Measurements from ENCODE around the gene ZNF396. TPM values are rescaled to one million over a fixed set of nuclear protein-coding genes. Genes with fewer than 3 reads are reported as not detected.

The ZNF396 gene
- total and polyA plus RNA-seq, 2 experiments from 2014 or later = 2.0 to 3.4 TPM

- 84% methylated on average over 14 of the region's 14 CpGs for WGBS (ENCODE audit: low lambda C conversion rate, missing lambda C conversion rate)
- peaks cover 3% of the 10 kb centered on the region for H3K9me3 ChIP-seq (ENCODE audit: low read depth)
- TF ChIP-seq EZH2 (IDR thresholded peaks at IDR 0.05; ENCODE audit: borderline replicate concordance) (no peak), CTCF (IDR thresholded peaks at IDR 0.05; ENCODE audit: poor library complexity) (no peak), EZH2phosphoT487 (IDR thresholded peaks at IDR 0.05; ENCODE audit: low read depth, severe bottlenecking, unreplicated experiment) (no peak)
- peaks cover 13% of the 10 kb centered on the region for H3K27me3 ChIP-seq
- no peak for DNase-seq (ENCODE audit: low spot score)
- H3K36me3 ChIP-seq (replicated peaks; ENCODE audit: insufficient read depth, low read depth) = no peaks in the 10 kb centered on the region
- H3K27ac ChIP-seq = no peak overlapping the region
- no peak overlapping the region for H3K4me2 ChIP-seq
- H3K79me2 ChIP-seq = no peaks in the 10 kb centered on the region
- H3K9me2 ChIP-seq (replicated peaks; ENCODE audit: insufficient read depth) = no peaks in the 10 kb centered on the region
- no peaks in the 10 kb centered on the region for H3K4me1 ChIP-seq (ENCODE audit: insufficient read depth)
- no peaks in the 10 kb centered on the region for H4K20me1 ChIP-seq (ENCODE audit: insufficient read depth, poor library complexity, severe bottlenecking)
- no peak overlapping the region for H2AFZ ChIP-seq
- H3K4me3 ChIP-seq = no peak overlapping the region
Measured at GRCh38 chr18:35377875-35378573, 887 bp upstream of the ZNF396 start.

- TF ChIP-seq EZH2 (IDR thresholded peaks at IDR 0.05; ENCODE audit: borderline replicate concordance) (no peak), EZH2phosphoT487 (IDR thresholded peaks at IDR 0.05; ENCODE audit: low read depth, severe bottlenecking, unreplicated experiment) (no peak), CTCF (IDR thresholded peaks at IDR 0.05; ENCODE audit: poor library complexity) (no peak)
- Histone ChIP-seq H3K27ac (no peak overlapping the region), H3K4me1 (ENCODE audit: insufficient read depth) (no peaks in the 10 kb centered on the region), H3K27me3 (peaks cover 13% of the 10 kb centered on the region), H3K9me3 (ENCODE audit: low read depth) (no peaks in the 10 kb centered on the region), H3K4me3 (peak overlapping the region; percentile 74), H3K4me2 (peak overlapping the region; percentile 96), H3K9me2 (replicated peaks; ENCODE audit: insufficient read depth) (no peaks in the 10 kb centered on the region), H3K36me3 (replicated peaks; ENCODE audit: insufficient read depth, low read depth) (no peaks in the 10 kb centered on the region), H2AFZ (peak overlapping the region; percentile 94), H3K79me2 (no peaks in the 10 kb centered on the region), H4K20me1 (ENCODE audit: insufficient read depth, poor library complexity, severe bottlenecking) (no peaks in the 10 kb centered on the region)
- DNase-seq (ENCODE audit: low spot score) = peak; percentile 30
- 18% methylated on average over 13 of the region's 13 CpGs for WGBS (ENCODE audit: low lambda C conversion rate, missing lambda C conversion rate)
Measured at GRCh38 chr18:35376393-35376741, 770 bp downstream of the ZNF396 start.

GRCh38 chr18:35374708-35375107, 2.4 kb downstream of the ZNF396 start:
- H3K4me1 ChIP-seq (ENCODE audit: insufficient read depth) = no peaks in the 10 kb centered on the region
- H3K27ac ChIP-seq = no peak overlapping the region
- no peaks in the 10 kb centered on the region for H3K79me2 ChIP-seq
- no peak overlapping the region for H2AFZ ChIP-seq
- H3K9me3 ChIP-seq (ENCODE audit: low read depth) = no peaks in the 10 kb centered on the region
- TF ChIP-seq CTCF (IDR thresholded peaks at IDR 0.05; ENCODE audit: poor library complexity) (no peak), EZH2 (IDR thresholded peaks at IDR 0.05; ENCODE audit: borderline replicate concordance) (no peak), EZH2phosphoT487 (IDR thresholded peaks at IDR 0.05; ENCODE audit: low read depth, severe bottlenecking, unreplicated experiment) (no peak)
- H3K4me2 ChIP-seq = no peak overlapping the region
- no peak overlapping the region for H3K4me3 ChIP-seq
- H3K36me3 ChIP-seq (replicated peaks; ENCODE audit: insufficient read depth, low read depth) = no peaks in the 10 kb centered on the region
- peaks cover 13% of the 10 kb centered on the region for H3K27me3 ChIP-seq
- no peaks in the 10 kb centered on the region for H4K20me1 ChIP-seq (ENCODE audit: insufficient read depth, poor library complexity, severe bottlenecking)
- WGBS (ENCODE audit: low lambda C conversion rate, missing lambda C conversion rate) = 95% methylated on average over 4 of the region's 4 CpGs
- DNase-seq (ENCODE audit: low spot score) = no peak
- H3K9me2 ChIP-seq (replicated peaks; ENCODE audit: insufficient read depth) = no peaks in the 10 kb centered on the region

Measured in hepatocyte (in vitro differentiated cells).